HG03520 (cell line): ENCODE data around the gene KRT35.
"Not testable (repeated sequence)": the region's sequence is repeated elsewhere in the genome, so short reads cannot be mapped to it uniquely, and the experiment has no call there.

Experiments
- ATAC-seq: cut with Tn5 transposase; IDR thresholded peaks from one replicate; pipeline ENCODE4 v1.9.1; 2021; ENCODE audit warnings: mild to moderate bottlenecking, moderate library complexity; ENCODE audit not compliant: unreplicated experiment

KRT35 gene

DNA sequence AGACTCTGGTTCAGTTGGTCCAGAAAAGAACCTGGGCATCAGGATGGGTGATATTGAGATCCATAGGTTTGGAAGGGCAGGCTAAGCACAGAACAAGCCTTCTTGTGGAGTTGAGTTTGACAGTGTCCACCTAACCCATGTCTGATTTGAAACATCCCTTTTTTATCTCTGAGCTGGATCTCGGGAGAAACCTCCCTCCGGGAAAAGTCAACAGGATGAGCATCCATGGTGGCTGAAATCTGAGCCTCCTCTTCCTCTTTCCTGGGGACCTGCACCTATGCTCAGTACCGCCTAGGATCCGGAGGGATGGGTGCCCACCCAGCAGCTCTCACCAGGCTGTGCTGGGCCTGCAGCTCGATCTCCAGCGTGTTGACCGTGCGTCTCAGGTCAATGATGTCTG lies 17.2 kb downstream of the KRT35 start:
- no peak for ATAC-seq

DNA sequence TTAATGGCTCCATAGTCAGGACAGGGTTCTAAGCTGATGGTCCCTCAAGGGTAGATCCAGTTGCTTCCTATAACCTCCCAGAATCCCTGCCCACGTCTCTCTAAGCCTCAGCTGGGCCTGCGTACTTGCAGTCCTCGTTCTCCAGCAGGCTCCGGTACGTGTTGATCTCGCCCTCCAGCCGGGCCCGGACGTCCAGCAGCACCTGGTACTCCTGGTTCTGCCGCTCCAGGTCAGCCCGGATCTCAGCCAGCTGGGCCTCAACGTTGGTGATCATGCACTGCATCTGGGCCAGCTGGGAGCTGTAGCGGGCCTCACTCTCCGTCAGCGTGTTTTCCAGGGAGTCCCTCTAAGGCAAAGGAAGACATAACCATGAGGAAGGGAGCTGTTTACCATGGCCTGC lies 18.2 kb downstream of the KRT35 start:
- no peak for ATAC-seq

- ATAC-seq: no peak
Measured at GRCh38 chr17:41457676-41458075, 23.3 kb downstream of the KRT35 start.

- ATAC-seq: no peak
Measured at GRCh38 chr17:41456204-41456603, 24.7 kb downstream of the KRT35 start.

DNA sequence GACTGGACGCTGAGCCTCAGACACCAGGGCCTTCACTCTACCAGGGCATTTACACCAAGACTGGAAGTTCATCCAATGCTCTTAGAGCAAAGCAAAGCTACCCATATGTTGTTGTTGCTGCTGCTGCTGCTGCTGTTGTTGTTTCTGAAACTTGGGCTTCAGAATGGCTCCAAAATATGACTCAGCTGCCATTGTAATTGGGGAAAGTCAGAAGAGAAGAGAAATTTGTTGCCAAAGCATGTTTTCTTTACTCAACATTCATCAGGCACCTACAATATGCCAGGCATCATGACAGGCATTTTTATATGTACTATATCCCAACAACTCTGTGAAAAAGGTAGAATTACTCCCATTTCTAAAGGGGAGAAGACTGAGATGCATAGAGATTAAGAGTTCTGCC lies 25.7 kb downstream of the KRT35 start:
- no peak for ATAC-seq

GRCh38 chr17:41453066-41453465 lies 27.9 kb downstream of the KRT35 start:
- no peak for ATAC-seq

GRCh38 chr17:41452281-41452680 lies 28.7 kb downstream of the KRT35 start:
- no peak for ATAC-seq

DNA sequence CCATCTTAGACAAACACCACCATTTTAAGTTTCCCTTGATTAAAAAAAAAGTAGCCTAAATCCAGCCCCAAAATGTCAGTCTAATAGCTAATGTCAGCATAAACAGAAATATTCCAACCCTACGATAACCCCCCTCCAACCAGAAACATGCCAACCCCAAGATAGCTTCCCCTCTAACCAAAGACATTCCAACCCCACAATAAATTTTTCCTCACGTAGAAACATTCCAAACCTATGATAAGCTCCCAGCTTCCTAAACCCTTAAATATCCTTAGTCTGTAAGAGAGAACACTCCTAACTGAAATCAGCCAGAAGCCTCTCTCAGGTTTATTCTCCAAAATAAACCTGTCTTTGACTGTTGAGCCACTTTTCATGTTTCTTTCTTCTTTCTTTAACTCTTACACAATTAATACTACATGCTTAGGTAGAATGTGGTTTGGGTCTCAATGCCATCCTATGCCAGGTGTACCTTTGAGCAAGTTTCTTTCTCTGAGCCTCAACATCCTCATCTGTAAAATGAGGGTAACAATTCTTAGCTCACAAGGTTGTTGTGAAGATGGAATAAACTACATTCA lies 29.7 kb downstream of the KRT35 start:
- ATAC-seq: no peak

GRCh38 chr17:41449008-41449407 lies 31.9 kb downstream of the KRT35 start:
- no peak for ATAC-seq

DNA sequence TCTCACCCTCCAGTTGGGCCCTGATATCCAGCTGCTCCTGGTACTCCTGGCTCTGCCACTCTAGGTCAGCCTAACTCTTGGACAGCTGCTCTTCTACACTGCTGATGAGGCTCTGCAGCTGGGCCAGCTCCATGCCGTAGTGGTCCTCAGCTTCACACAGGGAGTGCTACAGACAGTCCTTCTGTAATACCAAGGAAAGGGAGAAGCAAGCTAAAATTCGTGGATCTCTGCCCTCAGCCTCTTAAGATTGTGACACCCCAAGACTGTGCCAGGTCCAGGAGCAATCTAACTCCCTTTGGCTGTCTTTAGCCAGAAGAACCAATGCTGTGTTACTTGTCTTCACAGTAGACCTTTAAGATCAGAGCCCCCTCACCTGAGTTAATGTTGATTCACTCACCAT lies 32.4 kb downstream of the KRT35 start:
- no peak for ATAC-seq

GRCh38 chr17:41446806-41447205 lies 34.1 kb downstream of the KRT35 start:
- no peak for ATAC-seq

DNA sequence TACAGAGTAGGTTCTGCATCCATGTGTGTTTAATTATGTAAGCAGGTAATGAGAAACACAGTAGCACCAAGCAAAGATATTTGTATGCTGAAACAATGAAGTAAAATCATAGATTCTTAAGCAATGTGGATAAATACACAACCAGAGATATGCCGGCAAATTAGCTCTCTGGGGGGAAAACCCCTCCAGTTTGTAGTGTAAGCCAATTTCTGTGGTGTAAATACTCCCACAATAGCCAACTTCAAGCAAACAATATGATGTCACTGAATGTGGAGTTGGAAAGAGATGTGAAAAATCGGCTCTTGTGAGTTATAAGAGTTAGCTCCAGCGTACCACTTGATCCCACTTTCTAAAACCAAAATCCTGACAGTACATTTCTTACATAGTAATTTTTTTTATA lies 36.3 kb downstream of the KRT35 start:
- ATAC-seq: no peak

GRCh38 chr17:41444186-41444585 lies 36.8 kb downstream of the KRT35 start:
- no peak for ATAC-seq

GRCh38 chr17:41442739-41443138 lies 38.2 kb downstream of the KRT35 start:
- ATAC-seq: no peak

- ATAC-seq: no peak
Measured at GRCh38 chr17:41440531-41441033, 40.4 kb downstream of the KRT35 start, which contains the start of gene KRT38. KRT38 (minus strand) TSS chr17:41440983; CDS start chr17:41440921, 62 bp downstream.

- ATAC-seq: no peak
Measured at GRCh38 chr17:41439375-41439774, 41.6 kb downstream of the KRT35 start.

GRCh38 chr17:41437769-41438168 lies 43.2 kb downstream of the KRT35 start:
- ATAC-seq: no peak

DNA sequence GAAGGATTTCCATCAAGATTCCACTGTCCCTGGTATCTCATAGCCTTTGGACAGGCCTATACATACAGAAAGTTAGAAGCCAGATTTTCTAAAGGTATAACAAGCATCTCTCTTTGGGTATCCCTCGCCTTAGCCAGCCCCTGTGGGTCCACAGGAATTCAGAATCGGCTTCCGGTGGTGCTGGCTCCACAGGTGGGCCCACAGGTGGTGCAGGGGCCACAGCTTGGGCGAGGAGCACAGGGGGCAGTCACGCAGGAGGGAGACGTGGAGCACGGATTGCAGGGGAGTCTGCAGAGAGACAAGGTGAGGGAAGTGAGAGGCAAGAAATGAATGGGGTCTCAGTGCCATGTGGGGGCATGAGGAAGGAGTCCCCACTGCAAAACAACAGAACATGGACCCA lies 43.7 kb downstream of the KRT35 start:
- no peak for ATAC-seq

GRCh38 chr17:41434415-41434814 lies 46.5 kb downstream of the KRT35 start:
- no peak for ATAC-seq

GRCh38 chr17:41434005-41434404 lies 46.9 kb downstream of the KRT35 start:
- ATAC-seq: no peak

- ATAC-seq: no peak
Measured at GRCh38 chr17:41433586-41433985, 47.4 kb downstream of the KRT35 start.

DNA sequence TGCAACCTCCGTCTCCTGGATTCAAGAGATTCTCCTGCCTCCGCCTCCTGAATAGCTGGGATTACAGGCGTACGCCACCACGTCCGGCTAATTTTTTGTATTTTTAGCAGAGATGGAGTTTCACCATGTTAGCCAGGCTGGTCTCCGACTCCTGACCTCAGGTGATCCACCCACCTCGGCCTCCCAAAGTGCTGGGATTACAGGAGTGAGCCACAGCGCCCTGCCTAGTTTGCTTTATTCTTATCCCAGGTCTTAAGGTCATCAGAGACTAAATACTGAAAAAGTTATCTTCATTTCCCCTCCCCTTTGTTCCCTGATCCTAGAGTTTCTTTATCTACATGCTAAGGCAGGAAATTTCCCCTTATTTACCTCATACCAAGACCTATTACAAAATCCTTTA lies 50.6 kb downstream of the KRT35 start:
- ATAC-seq: not testable (repeated sequence)

DNA sequence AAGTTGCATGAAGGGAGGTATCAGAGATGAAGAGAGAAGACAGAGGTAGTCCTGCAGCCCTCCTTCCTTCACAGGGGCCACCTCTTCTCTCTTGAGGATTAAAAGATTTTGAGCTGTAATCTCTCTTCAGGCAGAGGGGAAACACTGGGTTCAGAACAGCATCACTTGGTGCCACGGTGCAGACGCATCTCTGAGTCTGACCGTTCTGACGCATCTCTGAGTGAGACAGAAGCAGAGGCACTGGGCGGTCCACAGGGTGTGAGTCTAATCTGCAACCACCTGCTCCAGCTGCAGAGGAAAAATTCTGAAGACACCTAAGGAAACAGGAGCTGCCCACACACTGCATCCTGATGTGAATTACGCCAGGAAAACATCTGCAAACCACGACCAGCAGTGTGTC lies 51.3 kb downstream of the KRT35 start:
- ATAC-seq: no peak
